HG03432 (cell line): ENCODE measurements around the gene KIR2DL1.
"Not testable (repeated sequence)": the region's sequence is repeated elsewhere in the genome, so short reads cannot be mapped to it uniquely, and the experiment has no call there.

Experiments
- ATAC-seq: cut with Tn5 transposase; IDR thresholded peaks from one replicate; pipeline ENCODE4 v1.9.1; 2021; ENCODE audit warnings: mild to moderate bottlenecking, moderate library complexity; ENCODE audit not compliant: unreplicated experiment

Gene KIR2DL1

GRCh38 chr19:54769646-54770045 is at the start of gene KIR2DL1:
Gene KIR2DL1 (plus strand): TSS chr19:54769793. CDS start chr19:54769851, 58 bp downstream.
- ATAC-seq, result not testable (repeated sequence)

GRCh38 chr19:54724142-54724541 is 45.5 kb upstream of the KIR2DL1 start, which contains the start of gene KIR3DL3:
Gene KIR3DL3 (plus strand): TSS chr19:54724442. CDS start chr19:54724497, 55 bp downstream.
- no peak for ATAC-seq

GRCh38 chr19:54724644-54725043 is 44.9 kb upstream of the KIR2DL1 start:
- no peak for ATAC-seq

GRCh38 chr19:54725321-54725720 is 44.3 kb upstream of the KIR2DL1 start:
- ATAC-seq, result no peak

- ATAC-seq, result no peak
These were observed 42.0 kb upstream of the KIR2DL1 start for GRCh38 chr19:54727562-54727961.

GRCh38 chr19:54728167-54728566 is 41.4 kb upstream of the KIR2DL1 start:
- ATAC-seq, result no peak

- no peak for ATAC-seq
These were observed 40.0 kb upstream of the KIR2DL1 start for GRCh38 chr19:54729416-54730188.

- no peak for ATAC-seq
These were observed 38.4 kb upstream of the KIR2DL1 start for GRCh38 chr19:54731191-54731590.

GRCh38 chr19:54738306-54738705 is 31.3 kb upstream of the KIR2DL1 start, which contains the start of gene KIR2DL3:
Gene KIR2DL3 (plus strand): TSS chr19:54738513. CDS start chr19:54738546, 33 bp downstream.
- not testable (repeated sequence) for ATAC-seq

GRCh38 chr19:54738715-54739114 is 30.9 kb upstream of the KIR2DL1 start:
- no peak for ATAC-seq

GRCh38 chr19:54739587-54740497 is 29.8 kb upstream of the KIR2DL1 start:
- no peak for ATAC-seq

- not testable (repeated sequence) for ATAC-seq
These were observed 27.6 kb upstream of the KIR2DL1 start for GRCh38 chr19:54741950-54742349.

- ATAC-seq, result not testable (repeated sequence)
These were observed 25.5 kb upstream of the KIR2DL1 start for GRCh38 chr19:54744080-54744479.

GRCh38 chr19:54747614-54748322 is 21.8 kb upstream of the KIR2DL1 start:
- ATAC-seq, result not testable (repeated sequence)

GRCh38 chr19:54750276-54750675 is 19.3 kb upstream of the KIR2DL1 start:
- ATAC-seq, result not testable (repeated sequence)

- ATAC-seq, result not testable (repeated sequence)
These were observed 13.1 kb upstream of the KIR2DL1 start for GRCh38 chr19:54756204-54757110.

GRCh38 chr19:54758577-54758976 is 11.0 kb upstream of the KIR2DL1 start:
- not testable (repeated sequence) for ATAC-seq

GRCh38 chr19:54764219-54764618 is 5.4 kb upstream of the KIR2DL1 start:
- ATAC-seq, result not testable (repeated sequence)

- ATAC-seq, result not testable (repeated sequence)
These were observed 3.1 kb upstream of the KIR2DL1 start for GRCh38 chr19:54766464-54766863.

- not testable (repeated sequence) for ATAC-seq
These were observed 918 bp downstream of the KIR2DL1 start for GRCh38 chr19:54770511-54770910.
